ENCODE data around the gene IGFBP6. TPM values are rescaled to one million over a fixed set of nuclear protein-coding genes. Genes with fewer than 3 reads are reported as not detected.

Gene IGFBP6
- total RNA-seq, 3 donors from 2014 or later = 169 to 708 (median 284) TPM

DNA sequence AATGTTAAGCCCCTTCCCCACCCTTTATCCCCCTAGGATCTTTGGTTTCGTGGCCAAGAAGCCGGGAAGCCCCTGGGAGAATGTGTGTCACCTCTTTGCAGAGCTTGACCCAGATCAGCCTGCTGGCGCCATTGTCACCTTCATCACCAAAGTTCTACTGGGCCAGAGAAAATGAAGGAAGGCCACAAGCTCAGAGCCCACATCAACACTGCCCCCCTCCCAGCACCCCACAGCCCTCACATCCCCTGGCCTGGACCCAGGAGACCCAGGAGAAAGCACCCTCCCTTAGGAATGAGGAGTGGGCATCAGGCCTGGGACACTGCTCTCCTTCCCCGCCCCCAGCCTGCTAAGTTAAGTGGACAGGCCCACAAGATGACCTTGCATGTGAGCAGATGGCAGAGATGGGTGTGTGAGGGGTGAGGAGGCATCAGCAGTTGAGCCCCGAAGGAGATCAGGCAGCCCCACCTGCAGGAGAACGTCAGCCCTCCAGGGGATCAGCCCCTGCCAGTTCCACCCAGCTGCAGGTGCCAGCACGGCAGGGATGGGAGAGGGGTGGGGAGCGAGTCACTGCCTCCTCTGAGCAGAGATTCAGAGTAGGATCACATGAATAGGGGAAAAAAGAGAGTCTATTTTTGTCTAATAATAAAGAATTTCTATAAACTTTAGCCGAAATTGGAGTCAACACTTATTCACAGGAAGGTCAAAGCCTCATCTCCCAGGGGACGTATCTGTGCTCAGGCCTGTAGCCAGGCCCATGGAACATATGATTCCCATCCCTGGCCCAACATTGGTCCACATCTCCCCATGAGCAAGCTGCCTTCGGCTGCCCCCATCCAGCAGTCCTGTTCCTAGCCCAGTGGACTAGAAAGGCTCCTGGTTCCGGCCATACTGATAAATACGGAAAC, 33.5 kb upstream of the IGFBP6 start:
- Histone ChIP-seq H3K36me3 (no peaks in the 10 kb centered on the region), H3K27ac (peak overlapping the region; percentile 75 to 89), H3K27me3 (no peaks in the 10 kb centered on the region), H3K9me3 (no peaks in the 10 kb centered on the region), H3K4me1 (peaks cover 15 to 20% of the 10 kb centered on the region in 2 donors), H3K4me3 (no peak overlapping the region)
- DNase-seq (ENCODE audit: low spot score in 2 of 2) = no peak
- intact Hi-C loops (cut with DNase I; ENCODE audit: low total_unique reads) = no loop called here
- TF ChIP-seq, protein P1, sequence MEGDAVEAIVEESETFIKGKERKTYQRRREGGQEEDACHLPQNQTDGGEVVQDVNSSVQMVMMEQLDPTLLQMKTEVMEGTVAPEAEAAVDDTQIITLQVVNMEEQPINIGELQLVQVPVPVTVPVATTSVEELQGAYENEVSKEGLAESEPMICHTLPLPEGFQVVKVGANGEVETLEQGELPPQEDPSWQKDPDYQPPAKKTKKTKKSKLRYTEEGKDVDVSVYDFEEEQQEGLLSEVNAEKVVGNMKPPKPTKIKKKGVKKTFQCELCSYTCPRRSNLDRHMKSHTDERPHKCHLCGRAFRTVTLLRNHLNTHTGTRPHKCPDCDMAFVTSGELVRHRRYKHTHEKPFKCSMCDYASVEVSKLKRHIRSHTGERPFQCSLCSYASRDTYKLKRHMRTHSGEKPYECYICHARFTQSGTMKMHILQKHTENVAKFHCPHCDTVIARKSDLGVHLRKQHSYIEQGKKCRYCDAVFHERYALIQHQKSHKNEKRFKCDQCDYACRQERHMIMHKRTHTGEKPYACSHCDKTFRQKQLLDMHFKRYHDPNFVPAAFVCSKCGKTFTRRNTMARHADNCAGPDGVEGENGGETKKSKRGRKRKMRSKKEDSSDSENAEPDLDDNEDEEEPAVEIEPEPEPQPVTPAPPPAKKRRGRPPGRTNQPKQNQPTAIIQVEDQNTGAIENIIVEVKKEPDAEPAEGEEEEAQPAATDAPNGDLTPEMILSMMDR (IDR thresholded peaks at IDR 0.05) = no peak
- TF ChIP-seq POLR2A (IDR thresholded peaks at IDR 0.05) (no peak), POLR2AphosphoS5 (IDR thresholded peaks at IDR 0.05) (peak in 2 of 3 donors; percentile 39 to 64)

DNA sequence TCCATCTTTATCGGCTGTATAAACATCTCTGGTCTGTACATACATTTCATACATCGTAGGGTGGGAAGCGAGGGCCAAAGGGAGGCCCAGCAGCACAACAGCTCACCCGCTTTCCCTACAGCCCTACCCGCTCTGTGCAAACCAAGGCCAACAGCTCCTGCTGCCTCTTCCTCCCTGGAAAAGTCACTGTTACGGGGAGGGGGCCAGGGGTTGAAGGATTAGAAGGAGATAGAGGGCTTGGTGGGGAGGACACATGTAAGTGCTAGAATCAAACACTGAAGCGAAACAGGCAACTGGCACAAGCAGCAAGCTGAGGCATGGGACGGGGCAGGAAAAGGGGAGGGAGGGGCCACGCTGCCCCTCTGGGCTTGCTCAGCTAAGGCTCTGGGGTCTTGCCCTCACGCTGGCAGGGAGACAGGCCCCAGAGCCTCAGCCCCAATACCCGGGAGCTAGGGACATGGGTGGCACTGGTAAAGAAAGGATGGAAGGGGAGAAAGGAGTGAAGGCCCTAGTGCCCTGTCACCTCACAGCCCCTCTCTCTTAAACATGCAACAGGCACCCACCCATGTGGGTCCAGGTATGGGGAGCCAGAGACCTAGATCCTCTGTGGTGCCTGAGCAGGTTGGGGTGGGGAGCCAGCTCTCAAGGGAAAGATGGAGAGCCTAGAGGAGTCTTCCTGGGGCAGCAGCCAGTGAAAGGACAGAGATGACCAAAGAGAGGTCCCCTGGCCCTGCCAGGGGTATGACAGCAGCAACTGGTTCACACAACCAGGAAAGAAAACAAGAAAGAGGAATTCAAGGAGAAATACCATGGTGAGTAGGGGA, 32.6 kb upstream of the IGFBP6 start:
- TF ChIP-seq POLR2AphosphoS5 (IDR thresholded peaks at IDR 0.05) (peak in 1 of 3 donors; percentile 14), POLR2A (IDR thresholded peaks at IDR 0.05) (no peak)
- peaks cover 17 to 20% of the 10 kb centered on the region in 2 donors for H3K4me1 ChIP-seq
- intact Hi-C loops (cut with DNase I; ENCODE audit: low total_unique reads) = no loop called here

DNA sequence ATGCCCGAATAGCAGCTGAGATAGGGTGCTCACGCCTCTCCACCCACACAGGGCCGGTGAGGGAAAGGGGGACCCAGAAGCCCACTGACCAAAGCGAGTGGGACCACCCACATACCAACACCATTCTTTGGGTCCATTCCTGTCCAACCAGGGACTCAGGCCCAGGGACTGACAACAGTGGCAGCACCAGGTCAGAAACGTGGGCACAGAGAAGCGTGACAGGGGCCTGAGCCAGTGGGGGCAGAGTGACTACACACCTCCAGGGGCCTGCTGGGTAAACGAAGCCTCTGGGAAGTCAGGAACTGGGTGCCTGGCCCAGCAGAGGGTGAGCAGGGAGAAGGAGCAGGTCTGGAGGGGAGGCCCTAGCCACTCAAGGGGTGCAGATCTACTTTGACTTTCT, 32.0 kb upstream of the IGFBP6 start:
- intact Hi-C loops (cut with DNase I; ENCODE audit: low total_unique reads) = no loop called here
- peaks cover 17 to 20% of the 10 kb centered on the region in 2 donors for H3K4me1 ChIP-seq
- DNase-seq (ENCODE audit: low spot score in 2 of 2) = no peak

More for the DNA sequence above, 32.6 kb upstream of the IGFBP6 start:
- H3K36me3 ChIP-seq = no peaks in the 10 kb centered on the region
- no peaks in the 10 kb centered on the region for H3K27me3 ChIP-seq
- peak overlapping the region; percentile 75 to 89 for H3K27ac ChIP-seq
- DNase-seq (ENCODE audit: low spot score in 2 of 2) = no peak
- no peaks in the 10 kb centered on the region for H3K9me3 ChIP-seq
- peak overlapping the region in 1 of 3 donors; percentile 24 for H3K4me3 ChIP-seq

DNA sequence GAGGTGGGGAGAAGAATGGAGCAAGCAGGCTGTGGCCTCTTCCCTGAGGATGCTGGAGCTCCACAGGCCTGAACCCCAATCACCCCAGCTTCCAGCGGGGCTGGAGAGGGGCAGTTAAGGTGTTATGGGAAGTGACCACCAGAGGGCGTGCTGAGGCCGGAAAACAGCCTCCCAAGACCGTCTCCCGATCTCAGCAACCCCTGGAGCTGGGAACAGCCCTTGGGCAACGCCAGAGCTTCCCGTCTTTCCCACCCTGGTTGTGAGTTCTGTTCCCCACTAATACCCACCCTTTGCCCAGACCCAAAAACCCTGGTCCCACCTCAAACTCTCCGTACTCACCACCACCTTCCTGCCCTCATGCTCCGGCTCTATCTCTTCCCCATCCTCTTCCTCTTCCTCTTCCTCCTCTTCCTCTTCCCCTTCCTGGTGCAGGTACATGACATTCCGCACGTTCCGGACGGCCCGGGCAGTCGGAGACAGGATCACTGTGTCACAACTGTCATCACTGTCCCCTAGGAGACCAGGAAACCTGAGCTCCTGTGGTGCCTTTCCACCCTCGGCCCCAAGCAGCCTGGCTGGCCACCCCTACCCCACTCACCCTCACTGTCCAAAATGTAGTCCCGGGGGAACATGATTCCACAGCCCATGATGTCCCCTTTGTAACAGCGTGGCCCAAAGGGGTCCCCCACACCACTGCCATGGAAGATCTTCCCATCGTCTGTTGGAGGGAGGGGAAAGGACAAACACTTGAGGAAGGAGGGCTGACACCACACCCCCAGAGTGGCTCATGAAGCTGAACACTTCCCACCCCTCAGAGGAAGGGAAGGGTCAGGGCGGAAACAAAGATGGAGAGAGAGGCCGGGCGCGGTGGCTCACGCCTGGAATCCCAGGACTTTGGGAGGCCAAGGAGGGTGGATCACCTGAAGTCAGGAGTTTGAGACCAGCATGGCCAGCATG, 31.2 kb upstream of the IGFBP6 start:
- Histone ChIP-seq H3K9me3 (no peaks in the 10 kb centered on the region), H3K4me1 (peaks cover 12 to 17% of the 10 kb centered on the region in 2 donors), H3K27me3 (no peaks in the 10 kb centered on the region), H3K36me3 (no peaks in the 10 kb centered on the region), H3K4me3 (peak overlapping the region in 2 of 3 donors; percentile 24 to 33), H3K27ac (peak overlapping the region; percentile 75 to 89)
- peak in 1 of 2 donors; percentile 78 for DNase-seq (ENCODE audit: low spot score in 2 of 2)
- TF ChIP-seq POLR2AphosphoS5 (IDR thresholded peaks at IDR 0.05) = peak; percentile 28 to 74 (median 62)
- no peak for TF ChIP-seq POLR2A (IDR thresholded peaks at IDR 0.05)
- TF ChIP-seq, protein P1 (IDR thresholded peaks at IDR 0.05) = peak; percentile 89 to 93 (median 93)
- intact Hi-C loops (cut with DNase I; ENCODE audit: low total_unique reads) = no loop called here

More for the DNA sequence above, 32.0 kb upstream of the IGFBP6 start:
- Histone ChIP-seq H3K36me3 (no peaks in the 10 kb centered on the region), H3K4me3 (peak overlapping the region in 1 of 3 donors; percentile 24), H3K27ac (peak overlapping the region; percentile 75 to 89), H3K9me3 (no peaks in the 10 kb centered on the region), H3K27me3 (no peaks in the 10 kb centered on the region)
- TF ChIP-seq, protein P1 (IDR thresholded peaks at IDR 0.05) = no peak
- TF ChIP-seq POLR2A (IDR thresholded peaks at IDR 0.05) (no peak), POLR2AphosphoS5 (IDR thresholded peaks at IDR 0.05) (no peak)

All from breast epithelium (tissue), 4 donors.